Measurements from ENCODE around the gene TPP1.

TPP1 gene

DNA sequence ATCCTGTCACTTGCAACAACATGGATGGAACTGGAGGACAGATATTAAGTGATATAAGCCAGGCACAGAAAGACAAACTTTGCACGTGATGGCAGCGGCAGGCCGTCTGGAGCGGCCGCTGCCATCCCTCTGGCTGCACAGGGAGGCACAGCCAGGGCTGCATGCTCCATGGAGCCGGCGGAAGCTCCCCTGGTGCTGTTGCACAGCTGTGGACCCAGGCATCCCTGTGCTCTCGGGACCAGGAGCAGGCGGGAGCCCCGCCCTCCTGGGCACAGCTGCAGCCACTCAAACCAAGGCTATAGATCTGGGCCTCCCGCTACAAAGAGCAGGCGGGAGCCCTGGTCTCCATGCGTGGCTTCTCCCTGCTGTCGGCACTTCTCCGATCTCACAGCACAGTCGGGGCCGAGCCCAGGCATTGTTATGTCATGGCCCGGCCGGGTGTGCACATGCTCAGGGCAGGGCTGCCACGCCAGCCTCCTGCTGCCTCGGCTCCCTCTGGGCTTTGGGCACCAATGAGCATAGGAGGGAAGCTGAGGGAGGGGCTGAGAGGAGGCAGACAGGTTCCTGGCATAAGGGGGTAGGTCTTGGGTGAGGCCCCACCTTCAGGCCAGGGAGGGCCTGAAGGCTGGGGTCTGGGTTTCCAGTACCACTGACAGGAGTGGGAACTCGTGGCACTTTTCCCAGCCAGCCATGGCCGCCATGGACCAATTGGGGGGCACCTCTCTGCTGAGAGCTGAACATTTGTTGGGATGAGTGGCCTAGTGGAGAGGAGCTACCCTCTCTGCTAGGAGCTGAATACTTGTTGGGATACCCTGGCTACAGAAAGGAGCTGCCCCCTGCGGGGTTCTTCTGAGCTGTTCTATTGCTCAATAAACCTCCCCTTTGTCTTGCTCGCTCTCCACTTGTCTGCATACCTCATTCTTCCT lies 32.5 kb downstream of the TPP1 start:
- DNase-seq: no peak

DNA sequence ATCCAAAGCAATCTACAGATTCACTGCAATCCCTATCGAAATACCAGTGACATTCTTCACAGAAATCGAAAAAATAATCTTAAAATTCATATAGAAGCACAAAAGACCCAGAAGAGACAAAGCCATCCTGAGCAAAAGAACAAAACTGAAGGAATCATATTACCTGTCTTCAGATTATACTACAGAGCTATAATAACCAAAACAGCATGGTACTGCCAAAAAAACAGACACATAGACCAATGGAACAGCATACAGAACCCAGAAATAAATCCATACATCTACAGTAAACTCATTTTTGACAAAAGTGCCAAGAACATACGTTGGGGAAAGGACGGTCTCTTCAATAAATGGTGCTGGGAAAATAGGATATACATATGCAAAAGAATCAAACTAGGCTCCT lies 34.7 kb downstream of the TPP1 start:
- no peak for DNase-seq

DNA sequence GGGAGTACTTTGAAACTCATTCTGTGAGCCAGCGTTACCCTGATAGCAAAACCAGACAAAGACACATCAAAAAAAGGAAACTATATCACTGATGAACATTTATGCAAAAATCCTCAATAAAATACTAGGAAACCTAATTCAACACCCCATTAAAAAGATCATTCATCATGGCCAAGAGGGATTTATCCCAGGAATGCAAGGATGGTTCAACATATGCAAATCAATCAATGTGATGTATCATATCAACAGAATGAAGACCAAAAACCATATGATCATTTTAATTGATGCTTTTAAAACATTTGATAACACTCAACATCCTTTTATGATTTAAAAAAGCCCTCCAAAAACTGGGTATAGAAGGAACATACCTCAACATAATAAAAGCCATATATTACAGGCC lies 35.6 kb downstream of the TPP1 start:
- DNase-seq: no peak

DNA sequence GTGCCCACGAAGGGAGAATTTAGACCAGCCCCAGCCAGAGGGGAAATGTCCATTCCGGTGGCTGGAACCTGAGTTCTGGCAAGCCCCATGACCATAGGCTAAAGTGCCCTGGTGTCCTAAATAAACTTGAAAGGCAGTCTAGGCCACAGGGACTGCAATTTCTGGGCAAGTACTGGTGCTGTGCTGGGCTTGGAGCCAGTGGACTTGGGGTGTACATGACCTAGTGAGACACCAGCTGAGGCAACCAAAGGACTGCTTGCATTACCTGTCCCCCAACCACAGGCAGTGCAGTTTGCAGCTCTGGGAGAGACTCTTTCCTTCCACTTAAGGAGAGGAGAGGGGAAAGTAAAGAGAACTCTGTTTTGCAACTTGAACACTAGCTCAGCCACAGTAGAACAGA lies 39.5 kb downstream of the TPP1 start:
- no peak for DNase-seq

DNA sequence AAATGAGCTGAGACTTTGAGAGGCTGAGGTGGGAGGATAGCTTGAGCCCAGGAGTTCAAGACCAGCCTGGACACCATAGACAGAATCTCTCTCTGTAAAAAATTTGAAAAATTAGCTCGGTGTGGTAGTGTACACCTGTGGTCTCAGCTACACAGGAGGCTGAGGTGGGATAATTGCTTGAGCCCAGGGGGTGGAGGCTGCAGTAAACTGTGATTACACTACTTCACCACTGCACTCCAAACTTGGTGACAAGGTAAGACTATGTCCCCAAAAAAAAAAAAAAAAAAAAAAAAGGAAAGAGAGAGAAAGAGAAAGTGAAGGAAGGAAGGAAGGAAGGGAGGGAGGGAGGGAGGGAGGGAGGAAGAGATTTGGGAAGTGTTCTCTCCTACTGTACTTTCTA lies 41.1 kb downstream of the TPP1 start:
- DNase-seq: no peak

DNA sequence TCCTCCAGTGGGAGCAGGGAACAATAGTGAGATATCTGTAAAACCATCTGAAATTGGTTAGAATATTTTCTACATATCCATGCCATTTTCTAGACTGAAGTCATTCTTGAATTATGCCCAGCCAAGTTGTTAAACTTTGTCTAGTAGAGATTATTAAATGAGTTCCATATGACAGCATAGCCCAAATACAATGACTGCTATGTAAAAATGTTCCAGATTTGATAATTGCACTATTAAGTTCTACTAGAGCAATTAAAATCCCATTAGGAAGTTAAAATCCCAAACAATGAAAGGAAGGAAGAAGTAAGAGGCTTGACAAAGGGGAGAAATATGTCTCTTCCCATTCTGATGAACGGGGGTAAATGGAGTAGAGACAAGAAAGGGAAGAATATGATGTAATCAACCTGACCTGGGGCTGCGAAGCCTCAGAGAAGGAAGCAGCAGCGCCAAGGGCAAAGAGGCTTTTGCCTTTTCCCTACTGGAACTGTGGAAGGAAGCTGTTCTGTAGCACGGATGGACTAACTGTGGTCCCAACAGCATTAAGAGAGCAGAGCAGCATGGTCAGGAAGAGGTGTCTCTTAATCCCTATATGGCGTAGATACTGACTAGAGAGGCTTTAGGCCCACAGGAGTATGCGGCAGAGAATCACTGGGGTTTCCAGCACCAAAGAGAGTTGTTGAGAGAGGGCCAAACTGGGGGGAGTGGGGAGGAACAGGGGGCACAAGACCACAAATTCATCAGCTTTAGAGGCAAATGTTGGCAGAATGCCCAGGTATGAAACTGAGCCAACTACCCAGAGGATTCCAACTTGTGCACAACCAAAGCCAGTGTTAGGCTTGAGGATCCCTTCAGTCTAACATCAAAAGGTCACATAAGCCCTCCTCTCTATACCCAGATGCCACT lies 42.5 kb downstream of the TPP1 start:
- DNase-seq: no peak

DNA sequence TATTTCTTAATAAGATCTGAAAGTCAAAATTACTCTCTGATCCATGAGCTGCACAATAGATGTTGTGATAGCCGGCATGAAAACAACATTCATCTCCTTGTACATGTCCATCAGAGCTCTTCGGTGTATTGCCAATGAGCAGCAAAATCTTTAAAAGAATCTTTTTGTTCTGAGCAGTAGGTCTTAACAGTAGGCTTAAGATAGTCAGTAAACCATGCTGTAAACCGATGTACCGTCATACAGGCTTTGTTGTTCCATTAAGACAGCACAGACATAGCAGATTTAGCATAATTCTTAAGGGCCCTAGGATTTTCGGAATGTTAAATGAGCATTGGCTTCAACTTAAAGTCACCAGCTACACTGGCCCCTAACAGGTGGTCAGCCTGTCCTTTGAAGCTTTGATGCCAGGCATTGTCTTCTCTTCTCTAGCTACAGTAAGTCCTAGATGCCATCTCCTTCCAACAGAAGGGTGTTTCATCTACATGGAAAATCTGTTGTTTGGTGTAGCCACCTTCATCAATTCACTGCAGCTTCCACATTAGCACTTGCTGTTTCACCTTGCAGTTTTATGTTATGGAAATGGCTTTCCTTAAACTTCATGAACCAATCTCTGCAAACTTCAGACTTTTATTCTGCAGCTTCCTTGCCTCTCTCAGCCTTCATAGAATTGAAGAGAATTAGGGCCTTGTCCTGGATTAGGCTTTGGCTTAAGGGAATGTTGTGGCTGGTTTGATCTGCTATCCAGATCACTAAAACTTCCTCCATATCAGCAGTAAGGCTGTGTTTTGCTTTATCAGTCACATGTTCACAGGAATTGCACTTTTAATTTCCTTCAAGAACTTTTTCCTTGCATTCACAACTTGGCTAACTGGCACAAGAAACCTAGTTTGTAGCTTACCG lies 44.2 kb downstream of the TPP1 start:
- DNase-seq: no peak

DNA sequence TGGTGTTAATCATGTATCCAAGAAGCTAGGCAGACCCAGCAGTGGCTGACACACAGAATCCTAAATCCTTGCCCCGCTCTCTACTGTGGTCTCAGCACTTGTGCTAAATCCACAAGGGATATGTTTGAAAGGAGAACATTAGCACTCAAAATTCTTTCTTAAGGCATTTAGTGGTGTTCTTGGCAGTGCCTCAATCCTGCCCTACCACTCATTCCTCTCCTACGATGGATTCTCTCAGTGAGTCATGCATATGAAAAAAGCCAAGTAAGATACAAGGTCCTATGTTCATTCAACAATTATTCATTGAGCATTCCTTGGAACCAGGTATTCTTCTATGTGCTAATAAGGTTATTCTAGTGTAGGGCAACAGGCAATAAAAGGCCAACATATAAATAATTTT lies 47.0 kb downstream of the TPP1 start:
- no peak for DNase-seq

DNA sequence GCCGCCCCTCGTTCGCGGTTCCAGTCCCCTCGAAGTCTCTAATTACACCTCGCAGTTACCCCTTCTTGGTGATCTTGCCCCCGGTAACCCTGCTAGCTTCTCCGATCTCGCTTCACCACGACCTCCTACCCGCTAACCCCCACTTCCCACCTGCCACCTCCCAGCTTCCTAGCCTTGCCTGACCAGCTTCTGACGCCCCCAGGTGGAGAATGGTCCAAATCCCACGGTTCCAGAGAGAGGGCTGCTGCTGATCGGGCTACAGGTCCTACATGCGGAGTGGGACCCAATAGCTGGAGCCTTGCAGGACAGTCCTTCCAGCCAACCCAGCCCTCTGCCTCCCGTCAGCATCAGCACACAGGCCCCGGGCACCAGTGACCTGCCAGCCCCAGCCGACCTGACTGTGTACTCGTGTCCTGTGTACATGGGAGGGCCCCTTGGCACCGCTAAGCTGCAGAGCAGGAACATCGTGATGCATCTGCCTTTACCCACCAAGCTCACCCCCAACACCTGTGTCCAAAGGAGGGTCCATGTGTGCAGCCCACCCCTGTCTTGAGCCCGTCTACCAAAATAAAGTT lies 47.7 kb downstream of the TPP1 start:
- DNase-seq: no peak

DNA sequence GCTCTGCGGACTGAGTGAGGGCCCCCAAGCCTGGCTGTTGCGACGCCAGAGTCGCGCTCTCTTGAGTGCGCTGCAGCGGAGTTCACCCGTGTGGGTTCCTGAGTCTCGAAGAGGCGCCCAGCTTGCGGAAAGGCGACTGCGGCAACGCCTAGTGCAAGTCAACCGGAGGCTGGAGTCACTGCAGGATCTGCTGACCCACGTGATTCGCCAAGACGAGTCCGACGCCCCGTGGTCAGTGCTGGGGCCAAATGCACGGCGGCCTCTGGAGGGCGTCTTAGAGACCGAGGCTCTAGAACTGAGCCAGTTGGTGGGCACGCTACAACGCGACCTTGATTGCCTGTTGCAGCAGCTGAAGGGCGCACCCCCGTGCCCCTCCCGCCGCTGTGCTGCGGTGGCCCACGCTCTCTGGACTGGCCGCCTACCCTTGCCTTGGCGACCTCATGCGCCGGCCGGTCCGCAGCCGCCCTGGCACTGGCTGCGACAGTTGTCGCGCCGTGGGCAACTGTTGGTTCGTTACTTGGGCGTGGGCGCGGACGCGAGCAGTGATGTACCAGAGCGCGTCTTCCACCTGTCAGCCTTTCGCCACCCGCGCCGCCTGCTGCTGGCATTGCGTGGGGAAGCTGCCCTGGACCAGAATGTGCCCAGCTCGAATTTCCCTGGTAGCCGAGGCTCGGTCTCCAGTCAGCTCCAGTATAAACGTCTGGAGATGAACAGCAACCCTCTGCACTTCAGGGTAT lies 48.4 kb downstream of the TPP1 start:
- DNase-seq: no peak

DNA sequence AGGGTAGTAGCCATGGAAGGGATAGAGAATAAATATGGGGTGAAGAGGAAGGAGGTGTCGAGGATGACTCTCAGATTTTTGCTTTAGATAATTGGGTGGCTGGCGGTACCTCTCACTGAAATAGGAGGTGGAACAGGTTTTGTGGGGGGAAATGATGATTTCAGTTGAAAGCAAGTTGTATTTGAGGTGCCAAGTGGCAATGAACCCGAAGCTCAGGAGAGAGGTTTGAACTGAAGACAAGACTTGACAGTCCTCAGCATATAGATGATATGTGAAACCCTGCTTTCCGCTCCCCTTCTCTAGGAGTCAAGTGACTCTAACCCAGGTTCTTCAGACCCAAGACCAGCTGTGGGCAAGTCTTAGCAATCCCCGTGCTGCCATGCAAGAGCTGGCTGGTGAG lies 49.5 kb downstream of the TPP1 start:
- DNase-seq: no peak

DNA sequence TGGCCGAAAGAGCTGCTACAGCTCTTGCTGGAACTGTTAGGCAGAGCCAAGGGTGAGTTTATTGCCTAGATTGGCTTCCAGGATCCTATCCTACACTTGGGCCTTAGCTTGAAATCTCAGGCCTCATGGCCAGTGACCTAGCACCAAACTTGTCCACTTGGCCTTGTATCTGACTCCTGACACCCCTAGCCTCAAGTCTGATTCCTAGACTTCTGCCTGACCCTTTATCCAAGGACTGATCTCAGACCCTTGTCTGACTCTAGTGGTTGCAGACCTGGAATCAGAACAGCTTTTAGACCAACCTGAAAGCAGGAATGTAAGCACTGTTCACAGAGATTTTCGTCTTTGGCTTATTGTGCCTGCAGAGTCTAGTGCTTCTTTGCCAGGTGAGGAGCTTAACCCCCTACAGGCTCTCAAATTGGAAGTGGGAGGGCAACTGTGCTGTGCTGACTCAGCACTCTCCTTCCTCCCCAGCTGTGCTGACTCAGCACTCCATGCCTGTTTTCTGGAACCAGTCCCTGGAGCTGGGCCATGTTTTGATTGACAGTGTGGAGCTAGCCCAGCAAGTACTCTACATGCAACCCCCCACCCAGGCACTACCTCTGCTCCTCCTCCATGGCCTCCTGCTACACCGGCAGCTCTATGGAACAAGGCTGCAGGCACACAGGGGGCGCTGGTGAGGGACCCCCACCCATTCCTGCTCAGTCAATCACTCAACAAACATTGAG lies 50.9 kb downstream of the TPP1 start:
- DNase-seq: peak; percentile 10

DNA sequence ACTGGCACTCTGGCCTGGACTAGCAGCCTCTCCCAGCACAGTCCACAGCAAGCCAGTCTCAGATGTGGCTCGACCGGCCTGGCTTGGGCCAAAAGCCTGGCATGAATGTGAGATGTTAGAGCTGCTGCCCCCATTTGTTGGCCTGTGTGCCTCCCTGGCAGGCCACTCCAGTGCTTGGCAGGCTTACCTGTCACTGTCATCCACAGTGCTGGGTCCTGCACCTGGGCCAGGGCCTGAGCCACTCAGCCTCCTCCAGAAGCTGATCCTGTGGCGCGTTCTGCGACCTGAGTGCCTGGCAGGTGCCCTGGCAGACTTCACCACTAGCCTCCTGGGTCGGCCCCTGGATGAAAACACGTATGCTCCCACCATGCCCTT lies 51.9 kb downstream of the TPP1 start:
- DNase-seq: no peak

DNA sequence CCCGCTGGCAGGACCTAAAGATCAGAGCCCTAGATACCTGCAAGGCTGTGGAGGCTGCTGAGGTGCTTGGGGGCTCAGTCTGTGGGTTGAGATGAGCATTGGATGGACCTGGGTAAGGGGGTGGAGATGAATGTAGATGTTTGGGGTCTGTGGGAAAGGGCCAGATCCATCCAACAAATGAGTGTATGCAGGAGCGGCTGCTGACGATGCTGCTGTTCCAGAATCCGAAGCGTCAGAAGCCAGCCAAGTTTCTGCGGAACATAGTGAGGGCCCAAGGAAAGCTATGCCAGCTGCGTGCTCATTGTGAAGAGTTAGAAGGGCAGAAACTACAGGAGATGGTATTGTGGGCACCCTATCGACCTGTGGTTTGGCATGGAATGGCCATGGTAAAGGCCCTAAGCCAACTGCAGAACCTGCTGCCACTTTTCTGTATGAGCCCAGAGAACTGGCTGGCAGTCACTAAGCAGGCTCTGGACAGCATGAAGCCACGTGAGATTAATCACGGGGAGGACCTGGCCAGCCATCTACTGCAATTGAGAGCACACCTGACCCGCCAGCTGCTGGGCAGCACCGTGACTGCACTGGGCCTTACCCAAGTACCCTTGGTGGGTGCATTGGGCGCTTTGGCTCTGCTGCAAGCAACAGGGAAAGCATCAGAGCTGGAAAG lies 52.4 kb downstream of the TPP1 start:
- no peak for DNase-seq

DNA sequence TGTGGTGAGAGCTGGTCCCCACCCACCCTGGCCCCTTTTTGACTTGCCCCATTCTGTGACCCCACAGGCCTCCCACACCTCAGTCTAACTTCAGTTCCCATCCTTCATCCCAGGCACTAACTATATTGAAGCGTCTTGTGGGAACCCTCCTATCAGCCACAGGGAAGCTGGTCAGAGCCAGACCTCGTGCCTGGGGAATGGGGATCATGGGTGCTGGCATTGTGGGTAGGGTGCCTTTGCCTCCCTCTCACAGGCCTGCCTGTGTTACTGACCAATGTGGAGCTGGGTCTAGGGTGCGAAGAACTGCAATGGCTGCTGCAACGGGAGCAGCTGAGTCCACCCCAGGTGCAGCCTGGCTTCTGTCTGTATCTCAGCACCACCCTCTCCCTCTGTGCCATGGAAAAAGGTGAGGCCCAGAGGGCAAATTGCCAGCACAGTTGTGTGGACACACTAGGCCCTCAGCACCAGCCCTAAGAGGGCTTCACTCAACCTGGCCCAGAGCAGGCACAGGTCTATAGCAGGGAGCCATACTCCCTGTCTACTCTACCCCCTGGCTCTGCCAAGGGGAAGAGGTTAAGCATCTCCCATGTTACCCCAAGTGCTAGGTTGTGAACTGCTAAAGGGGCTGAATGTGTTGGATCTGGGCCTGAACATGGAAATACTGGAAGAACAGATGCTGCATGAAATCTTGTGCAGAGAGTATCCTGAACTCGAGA lies 53.1 kb downstream of the TPP1 start:
- no peak for DNase-seq

DNA sequence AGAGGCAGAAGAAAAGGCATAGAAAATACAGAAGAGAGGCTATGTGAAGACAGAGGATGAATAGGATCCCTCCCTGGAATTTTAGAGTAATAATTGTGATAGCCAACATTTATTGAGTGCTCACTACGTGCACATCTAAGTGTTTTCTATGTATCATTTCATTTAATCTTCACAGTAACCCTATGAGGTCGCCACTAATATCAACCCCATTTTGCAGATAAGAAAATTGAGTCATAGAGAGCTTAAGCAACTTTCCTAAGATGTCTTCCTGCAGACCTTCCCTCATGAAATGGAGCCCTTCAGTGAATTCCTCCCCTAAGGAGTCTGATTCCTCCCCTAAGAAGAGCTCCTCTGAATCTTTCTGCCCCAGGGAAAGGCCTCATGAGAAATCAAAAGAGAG lies 53.9 kb downstream of the TPP1 start:
- DNase-seq: no peak

DNA sequence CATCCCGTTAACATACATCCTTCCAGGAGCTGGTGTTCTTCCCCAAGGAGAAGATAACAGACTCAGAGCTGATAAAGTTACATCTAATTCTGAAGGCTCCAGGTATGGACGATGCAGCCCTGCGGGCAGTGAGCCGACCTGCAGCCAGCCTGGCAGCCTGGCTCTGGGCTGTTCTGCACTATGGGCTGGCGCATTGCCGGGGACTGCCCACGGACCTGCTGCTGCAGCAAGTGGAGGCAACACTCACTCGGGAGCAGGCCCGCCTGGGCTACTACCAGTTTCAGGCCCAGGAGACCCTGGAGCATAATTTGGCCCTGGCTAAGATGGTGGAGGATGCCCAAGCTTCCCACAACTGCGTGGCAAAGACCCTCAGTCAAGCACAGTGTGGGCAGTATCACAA lies 55.6 kb downstream of the TPP1 start:
- DNase-seq: no peak

DNA sequence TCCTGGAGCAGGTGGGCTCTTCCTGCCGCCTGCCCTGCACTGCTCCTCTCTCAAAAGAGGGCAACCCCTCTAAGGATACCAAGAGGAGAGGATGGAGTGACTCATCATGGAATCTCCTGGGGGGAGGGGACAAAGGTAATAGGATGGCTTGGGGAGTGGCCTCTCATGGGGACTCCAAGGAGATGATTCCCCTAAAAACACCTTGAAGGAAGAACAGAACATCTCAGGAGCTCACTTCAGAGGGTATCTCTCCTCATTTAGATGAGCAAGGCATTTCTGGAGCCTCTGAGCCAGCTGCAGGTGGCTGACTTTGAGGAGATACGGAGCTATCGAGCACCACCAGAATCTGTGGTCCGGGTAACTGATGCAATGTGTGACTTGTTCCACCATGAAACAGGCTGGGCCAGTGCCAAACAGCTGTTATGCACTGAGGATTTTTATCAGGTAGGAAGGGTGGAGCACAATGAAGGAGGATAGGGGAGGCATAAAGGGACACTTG lies 56.1 kb downstream of the TPP1 start:
- DNase-seq: no peak
